GM18861 (cell line): Measurements from ENCODE around the gene PTK6.

Experiments
- ATAC-seq: cut with Tn5 transposase; IDR thresholded peaks from one replicate; pipeline ENCODE4 v1.9.1; 2021; ENCODE audit not compliant: unreplicated experiment

The PTK6 gene

DNA sequence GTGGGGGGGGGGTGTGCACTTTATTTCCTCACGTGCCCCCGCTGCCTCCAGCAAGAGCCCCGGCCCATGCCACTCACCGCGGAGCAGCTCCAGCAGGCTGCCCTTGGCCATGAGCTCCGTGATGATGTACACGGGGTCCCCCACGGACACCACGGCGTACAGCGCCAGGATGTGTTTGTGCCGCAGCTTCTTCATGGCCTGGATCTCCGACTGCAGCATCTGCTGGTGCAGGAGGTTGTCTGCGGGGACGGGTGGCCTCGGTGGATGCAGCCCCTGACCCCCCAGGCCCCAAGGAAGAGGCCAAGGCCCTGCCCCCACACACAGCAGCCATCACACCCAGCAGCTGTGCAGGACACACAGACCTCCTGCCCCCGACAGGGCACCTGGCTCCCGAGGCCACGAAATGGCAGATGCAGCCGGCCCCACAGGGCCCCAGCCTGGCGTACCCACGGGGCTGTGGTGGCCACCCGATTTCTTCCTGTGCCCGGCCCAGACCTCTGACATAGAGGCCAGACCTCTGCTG lies 4.7 kb downstream of the PTK6 start:
- ATAC-seq, result no peak

DNA sequence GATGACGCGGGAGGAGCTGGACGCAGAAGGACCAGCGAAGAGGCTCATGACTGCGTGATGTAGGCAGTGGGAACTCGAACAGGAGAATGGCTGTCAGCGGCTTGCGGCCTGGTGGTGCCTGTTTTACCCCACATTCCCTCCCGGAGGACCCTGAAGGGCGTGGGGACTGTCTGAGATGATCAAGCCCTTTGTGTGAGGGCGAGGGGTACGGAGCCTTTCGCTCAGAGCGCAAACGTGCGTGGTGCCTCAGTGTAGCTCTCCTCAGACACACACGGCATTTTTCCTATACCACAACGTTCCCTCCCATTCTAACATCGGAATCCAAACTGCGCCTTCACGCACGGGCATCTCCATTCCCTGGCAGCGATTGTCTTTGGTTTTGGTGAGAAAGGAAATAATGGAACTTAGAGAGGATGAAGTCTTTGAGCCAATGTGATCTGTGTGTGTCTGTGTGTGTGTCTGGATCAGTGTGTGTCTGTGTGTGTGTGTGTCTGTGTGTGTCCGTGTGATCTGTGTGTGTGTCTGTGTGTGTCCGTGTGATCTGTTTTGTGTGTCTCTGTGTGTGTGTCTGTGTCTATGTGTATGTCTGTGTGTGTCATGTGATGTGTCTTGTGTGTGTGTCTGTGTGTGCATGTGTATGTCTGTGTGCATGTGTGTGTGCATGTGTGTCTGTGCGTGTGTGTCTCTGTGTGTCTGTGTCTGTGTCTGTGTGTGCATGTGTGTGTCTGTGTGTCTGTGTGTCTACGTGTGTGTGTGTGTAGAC lies 5.3 kb downstream of the PTK6 start:
- ATAC-seq, result no peak

GRCh38 chr20:63530788-63531160 lies 6.4 kb downstream of the PTK6 start:
- ATAC-seq, result no peak

- ATAC-seq, result no peak
These were observed 7.1 kb downstream of the PTK6 start for GRCh38 chr20:63529861-63530787.

- ATAC-seq, result no peak
These were observed 7.9 kb downstream of the PTK6 start for GRCh38 chr20:63529180-63529860.

DNA sequence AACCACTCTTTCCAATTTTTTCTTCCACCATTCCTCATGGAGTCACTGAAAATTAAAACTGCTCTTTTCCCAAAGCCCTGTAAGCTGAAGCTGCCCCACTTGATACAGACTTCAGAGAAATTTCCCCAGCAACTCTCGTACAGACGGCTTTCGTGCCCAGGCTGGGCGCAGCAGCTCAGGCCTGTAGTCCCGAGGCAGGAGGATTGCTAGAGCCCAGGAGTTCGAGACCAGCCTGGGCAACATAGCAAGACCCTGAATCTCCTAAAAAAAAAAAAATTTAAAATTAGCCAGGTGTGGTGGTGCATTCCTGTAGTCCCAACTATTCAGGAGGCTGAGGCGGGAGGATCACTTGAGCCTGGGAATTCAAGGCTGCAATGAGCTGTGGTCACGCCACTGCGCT lies 10.0 kb downstream of the PTK6 start:
- no peak for ATAC-seq

- no peak for ATAC-seq
These were observed 11.2 kb downstream of the PTK6 start for GRCh38 chr20:63525971-63526370.

DNA sequence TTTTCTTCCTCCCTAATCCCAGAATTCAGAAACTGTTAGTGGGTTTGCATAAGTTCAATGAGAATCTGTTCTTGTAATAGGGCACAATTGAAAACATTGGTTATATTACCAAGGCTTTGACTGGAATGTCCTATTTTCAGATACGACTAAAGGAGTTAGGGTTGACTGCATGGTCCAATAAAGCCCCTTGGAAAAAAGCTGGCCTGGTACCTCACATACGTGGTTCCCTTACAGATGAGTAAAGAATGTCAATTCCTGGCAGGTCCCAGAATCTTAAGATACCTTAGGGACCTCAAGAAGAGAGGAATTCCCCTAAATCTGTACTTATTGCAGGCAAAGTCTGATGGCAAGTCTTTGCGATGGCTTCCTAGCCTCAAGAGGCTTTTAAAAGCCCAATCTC lies 12.0 kb downstream of the PTK6 start:
- ATAC-seq, result no peak

DNA sequence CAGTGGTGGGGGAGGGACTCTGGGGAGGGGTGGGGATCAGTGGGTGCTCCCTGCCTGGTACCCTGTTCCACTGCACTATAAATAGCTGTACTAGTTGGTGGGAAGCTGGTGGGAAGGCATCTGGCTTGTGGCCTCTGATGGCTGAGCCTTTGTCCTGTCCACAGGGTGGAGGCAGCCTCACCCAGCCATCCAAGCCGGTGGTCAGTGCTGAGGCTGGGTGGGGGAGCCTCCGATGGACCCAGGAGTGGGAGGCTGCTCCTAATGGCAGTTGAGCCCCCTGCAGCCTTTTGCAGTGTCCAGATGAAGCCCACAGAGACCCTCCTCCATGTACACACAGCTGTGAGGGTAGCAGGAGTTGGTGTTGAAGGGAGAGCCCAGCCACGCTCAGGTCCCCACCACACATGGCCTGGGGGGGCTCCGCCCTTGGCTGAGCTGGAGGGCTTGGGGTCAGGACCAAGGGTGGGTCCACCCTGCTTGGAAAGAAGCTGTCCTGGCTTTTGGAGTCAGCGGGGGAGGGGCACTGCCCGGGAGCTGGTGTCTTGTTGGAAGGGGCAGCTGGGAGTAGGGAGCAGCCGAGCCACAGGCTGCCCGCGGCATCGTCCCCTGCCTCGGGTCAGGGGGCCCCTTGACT lies 14.1 kb downstream of the PTK6 start:
- no peak for ATAC-seq

DNA sequence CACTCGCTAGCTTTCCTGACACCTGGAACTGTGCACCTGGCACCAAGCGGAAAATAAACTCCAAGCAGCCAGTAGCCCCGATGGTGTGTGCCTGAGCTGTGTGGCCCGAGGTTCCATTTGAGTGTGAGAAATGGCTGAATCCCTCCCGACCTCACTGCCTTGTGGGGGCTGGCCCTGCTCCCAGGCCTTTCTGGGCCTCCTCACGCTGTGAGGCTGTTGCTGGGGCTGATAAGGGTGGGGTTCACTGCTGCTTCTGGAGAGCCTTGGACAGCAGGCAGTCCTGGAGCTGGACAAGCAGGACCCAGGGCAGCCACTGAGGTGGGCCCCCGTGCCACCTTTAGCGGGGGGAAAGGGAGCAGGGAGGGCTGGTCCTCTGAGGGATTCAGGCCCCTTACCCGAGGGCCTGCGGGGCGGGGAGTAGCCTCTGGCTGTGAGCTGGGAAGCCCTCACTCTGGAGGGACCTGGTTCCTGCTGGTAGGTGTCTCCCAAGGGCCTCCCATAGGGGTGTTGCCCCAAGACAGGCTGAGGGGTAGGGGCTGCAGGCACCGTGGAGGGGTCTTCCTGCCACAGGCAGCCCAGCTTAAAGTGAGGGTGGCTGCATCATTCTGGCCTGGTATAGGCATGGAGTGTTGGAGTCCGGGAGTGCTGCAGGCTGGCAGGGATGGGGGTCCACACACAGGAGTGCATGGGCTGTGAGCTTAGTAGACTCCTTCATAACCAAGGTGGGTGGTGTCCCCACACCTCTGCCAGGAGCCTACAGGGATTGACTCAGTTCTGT lies 14.9 kb downstream of the PTK6 start:
- no peak for ATAC-seq

GRCh38 chr20:63521602-63522001 lies 15.6 kb downstream of the PTK6 start:
- ATAC-seq, result no peak

DNA sequence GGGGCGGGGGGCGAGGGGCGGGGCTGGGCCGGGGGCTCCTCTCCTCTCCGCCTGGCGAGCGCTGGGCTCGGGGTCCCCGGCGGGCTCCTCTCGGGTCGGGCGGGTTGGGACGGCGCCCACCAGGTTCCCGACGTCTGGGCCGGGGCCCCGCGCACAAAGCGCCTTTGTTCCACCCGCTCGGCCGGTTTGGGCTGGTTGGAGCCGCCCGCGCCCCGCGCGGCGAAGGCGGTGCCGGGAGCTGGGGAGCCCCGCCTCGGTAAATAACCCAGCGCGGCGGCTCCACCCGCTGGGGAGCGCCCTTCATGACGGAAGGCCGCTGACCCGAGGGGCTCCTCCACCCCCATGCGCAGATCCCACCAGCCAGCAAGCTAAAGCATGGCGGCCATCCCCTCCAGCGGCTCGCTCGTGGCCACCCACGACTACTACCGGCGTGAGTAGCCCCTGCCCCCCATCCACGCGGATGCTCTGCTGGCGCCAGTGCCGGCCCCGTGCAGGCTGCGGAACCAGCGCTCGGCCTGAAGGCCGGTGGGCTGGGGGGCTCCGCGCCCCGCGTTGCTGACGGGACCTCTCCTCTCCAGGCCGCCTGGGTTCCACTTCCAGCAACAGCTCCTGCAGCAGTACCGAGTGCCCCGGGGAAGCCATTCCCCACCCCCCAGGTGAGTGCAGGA lies 16.1 kb downstream of the PTK6 start:
- ATAC-seq, result peak; percentile 29

GRCh38 chr20:63520504-63520933 lies 16.7 kb downstream of the PTK6 start, which contains the start of gene PPDPF:
PPDPF (plus strand) TSS chr20:63520765; CDS start chr20:63521309, 544 bp downstream.
- peak; percentile 53 for ATAC-seq

GRCh38 chr20:63519668-63520503 lies 17.3 kb downstream of the PTK6 start:
- peak; percentile 31 for ATAC-seq

DNA sequence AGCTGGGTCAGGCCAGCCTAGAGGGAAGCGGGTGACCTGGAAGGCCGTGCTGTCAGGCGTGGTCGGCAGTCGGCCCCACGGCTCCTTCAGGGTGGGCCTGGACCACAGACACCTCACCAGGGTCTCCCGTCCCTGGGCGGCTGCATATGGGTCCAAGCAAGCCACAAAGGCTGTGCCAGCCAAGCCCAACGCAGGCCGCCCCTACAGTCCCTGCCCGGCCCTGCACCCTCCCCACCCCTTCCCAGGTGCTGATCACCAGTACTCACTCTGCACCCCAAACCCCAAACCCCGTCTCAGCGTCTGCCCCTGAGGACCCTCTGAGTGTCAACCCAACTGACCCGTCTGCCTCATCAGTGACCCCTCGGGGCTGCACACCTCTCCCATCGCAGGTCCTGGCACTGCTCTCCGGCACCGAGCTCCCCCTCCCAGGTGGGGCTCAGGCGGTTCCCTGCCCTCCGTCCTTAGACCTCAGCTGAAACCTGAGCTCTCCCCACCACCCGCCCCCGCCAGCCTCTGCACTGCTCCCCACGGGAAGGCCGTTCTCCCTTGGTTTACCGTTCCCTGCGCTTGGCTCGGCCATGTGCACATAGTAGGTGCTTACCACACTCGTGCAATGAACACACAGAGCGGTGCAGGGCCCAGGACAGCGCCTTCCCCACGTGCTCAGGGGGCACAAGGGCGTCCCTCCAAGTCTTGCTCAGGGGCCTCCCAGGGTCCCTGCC lies 18.1 kb downstream of the PTK6 start:
- no peak for ATAC-seq

- no peak for ATAC-seq
These were observed 18.8 kb downstream of the PTK6 start for GRCh38 chr20:63518351-63518861.
